ENCODE data around the gene MGMT. TPM values are rescaled to one million over a fixed set of nuclear protein-coding genes. Genes with fewer than 3 reads are reported as not detected.

MGMT gene
- total RNA-seq, 2 donors from 2014 or later, result 28.6 to 33.7 TPM

DNA sequence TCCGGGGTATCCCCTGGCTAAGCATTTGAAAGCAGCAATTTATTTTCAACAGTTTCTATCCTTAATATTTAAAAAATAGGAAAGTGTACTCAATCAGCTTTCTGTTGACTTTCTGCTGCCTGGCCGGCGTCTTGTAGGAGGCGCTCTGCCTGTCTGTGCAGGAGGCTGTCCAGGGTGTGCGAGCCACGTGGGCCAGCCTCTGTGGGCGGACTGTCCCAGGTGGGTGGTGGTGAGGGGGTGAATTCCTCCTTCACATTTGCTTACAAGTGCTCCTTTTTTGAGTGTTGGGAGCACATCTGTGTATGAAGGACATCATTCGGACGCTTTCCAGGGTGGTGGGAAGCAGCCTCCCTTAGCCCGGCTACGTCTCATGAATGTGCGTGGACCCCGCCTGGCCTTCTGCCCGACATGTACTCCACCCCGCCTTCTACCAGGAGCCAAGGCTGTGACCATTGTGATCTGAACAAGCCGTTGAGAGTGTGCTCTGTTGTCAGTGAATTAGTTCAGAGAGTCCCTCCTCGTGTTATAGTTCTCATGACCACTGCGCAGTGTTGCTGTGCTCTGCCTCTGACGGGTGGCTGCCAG lies 114.9 kb downstream of the MGMT start:
- Histone ChIP-seq H3K4me3 (ENCODE audit: low read length) (no peak overlapping the region), H3K9ac (ENCODE audit: extremely low read depth, low read length, poor library complexity, severe bottlenecking) (no peak overlapping the region), H3K4me1 (ENCODE audit: control insufficient read depth, insufficient read depth, low read length) (no peaks in the 10 kb centered on the region), H3K9me3 (ENCODE audit: control insufficient read depth, low read length) (peaks cover 14% of the 10 kb centered on the region), H3K27me3 (ENCODE audit: control insufficient read depth, insufficient read depth, low read length, poor library complexity, severe bottlenecking) (no peaks in the 10 kb centered on the region), H3K27ac (ENCODE audit: low read depth, low read length) (no peak overlapping the region), H3K36me3 (ENCODE audit: control insufficient read depth, insufficient read depth, low read length) (no peaks in the 10 kb centered on the region)
- peaks cover 18% of the 10 kb centered on the region for H3K36me3 Mint-ChIP-seq (ENCODE audit: low read depth)
- H3K9me3 Mint-ChIP-seq, result peaks cover 17% of the 10 kb centered on the region
- H3K4me3 Mint-ChIP-seq, result no peak overlapping the region
- DNase-seq, result no peak
- H3K27ac Mint-ChIP-seq, result no peak overlapping the region
- 83 to 96% methylated on average over 5 to 19 of the region's 19 CpGs for WGBS, 2 experiments (ENCODE audit: insufficient coverage in 1 of 2, insufficient read length in 1 of 2)
- no peaks in the 10 kb centered on the region for H3K4me1 Mint-ChIP-seq
- TF ChIP-seq, protein P1, sequence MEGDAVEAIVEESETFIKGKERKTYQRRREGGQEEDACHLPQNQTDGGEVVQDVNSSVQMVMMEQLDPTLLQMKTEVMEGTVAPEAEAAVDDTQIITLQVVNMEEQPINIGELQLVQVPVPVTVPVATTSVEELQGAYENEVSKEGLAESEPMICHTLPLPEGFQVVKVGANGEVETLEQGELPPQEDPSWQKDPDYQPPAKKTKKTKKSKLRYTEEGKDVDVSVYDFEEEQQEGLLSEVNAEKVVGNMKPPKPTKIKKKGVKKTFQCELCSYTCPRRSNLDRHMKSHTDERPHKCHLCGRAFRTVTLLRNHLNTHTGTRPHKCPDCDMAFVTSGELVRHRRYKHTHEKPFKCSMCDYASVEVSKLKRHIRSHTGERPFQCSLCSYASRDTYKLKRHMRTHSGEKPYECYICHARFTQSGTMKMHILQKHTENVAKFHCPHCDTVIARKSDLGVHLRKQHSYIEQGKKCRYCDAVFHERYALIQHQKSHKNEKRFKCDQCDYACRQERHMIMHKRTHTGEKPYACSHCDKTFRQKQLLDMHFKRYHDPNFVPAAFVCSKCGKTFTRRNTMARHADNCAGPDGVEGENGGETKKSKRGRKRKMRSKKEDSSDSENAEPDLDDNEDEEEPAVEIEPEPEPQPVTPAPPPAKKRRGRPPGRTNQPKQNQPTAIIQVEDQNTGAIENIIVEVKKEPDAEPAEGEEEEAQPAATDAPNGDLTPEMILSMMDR (conservative IDR thresholded peaks at IDR 0.05), result no peak
- H3K27me3 Mint-ChIP-seq (ENCODE audit: insufficient read depth), result no peaks in the 10 kb centered on the region

DNA sequence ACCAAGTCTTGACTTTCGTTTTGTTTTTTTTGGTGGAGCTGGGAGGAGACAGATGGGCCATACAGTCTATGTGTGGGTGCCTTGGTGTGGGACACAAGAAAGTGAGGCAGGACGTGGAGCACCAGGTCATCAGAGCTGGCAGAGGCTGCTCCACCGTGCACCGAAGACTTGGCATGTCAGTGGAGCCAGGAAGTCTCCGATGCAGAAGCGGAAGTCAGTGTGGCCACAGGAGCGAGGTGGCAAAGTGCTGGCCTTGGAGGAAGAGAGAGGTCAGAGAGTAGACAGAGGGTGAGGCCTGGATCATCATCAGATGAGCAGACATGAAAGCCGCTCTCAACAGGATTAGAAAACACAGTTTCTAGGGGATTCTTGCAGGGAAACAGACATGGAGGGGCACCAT lies 116.8 kb downstream of the MGMT start:
- H3K9me3 Mint-ChIP-seq, result peaks cover 34% of the 10 kb centered on the region
- H3K36me3 Mint-ChIP-seq (ENCODE audit: low read depth), result peaks cover 34% of the 10 kb centered on the region
- no peak overlapping the region for H3K9ac ChIP-seq (ENCODE audit: extremely low read depth, low read length, poor library complexity, severe bottlenecking)
- 92 to 97% methylated on average over 3 to 8 of the region's 8 CpGs for WGBS, 2 experiments (ENCODE audit: insufficient coverage in 1 of 2, insufficient read length in 1 of 2)
- H3K27ac ChIP-seq (ENCODE audit: low read depth, low read length), result no peak overlapping the region
- H3K27me3 Mint-ChIP-seq (ENCODE audit: insufficient read depth), result no peaks in the 10 kb centered on the region
- H3K4me1 ChIP-seq (ENCODE audit: control insufficient read depth, insufficient read depth, low read length), result no peaks in the 10 kb centered on the region
- no peak for DNase-seq
- H3K27ac Mint-ChIP-seq, result no peak overlapping the region
- H3K9me3 ChIP-seq (ENCODE audit: control insufficient read depth, low read length), result peaks cover 25% of the 10 kb centered on the region
- no peaks in the 10 kb centered on the region for H3K27me3 ChIP-seq (ENCODE audit: control insufficient read depth, insufficient read depth, low read length, poor library complexity, severe bottlenecking)
- TF ChIP-seq, protein P1 (conservative IDR thresholded peaks at IDR 0.05), result no peak
- no peaks in the 10 kb centered on the region for H3K4me1 Mint-ChIP-seq
- H3K4me3 ChIP-seq (ENCODE audit: low read length), result no peak overlapping the region
- no peak overlapping the region for H3K4me3 Mint-ChIP-seq
- no peaks in the 10 kb centered on the region for H3K36me3 ChIP-seq (ENCODE audit: control insufficient read depth, insufficient read depth, low read length)

DNA sequence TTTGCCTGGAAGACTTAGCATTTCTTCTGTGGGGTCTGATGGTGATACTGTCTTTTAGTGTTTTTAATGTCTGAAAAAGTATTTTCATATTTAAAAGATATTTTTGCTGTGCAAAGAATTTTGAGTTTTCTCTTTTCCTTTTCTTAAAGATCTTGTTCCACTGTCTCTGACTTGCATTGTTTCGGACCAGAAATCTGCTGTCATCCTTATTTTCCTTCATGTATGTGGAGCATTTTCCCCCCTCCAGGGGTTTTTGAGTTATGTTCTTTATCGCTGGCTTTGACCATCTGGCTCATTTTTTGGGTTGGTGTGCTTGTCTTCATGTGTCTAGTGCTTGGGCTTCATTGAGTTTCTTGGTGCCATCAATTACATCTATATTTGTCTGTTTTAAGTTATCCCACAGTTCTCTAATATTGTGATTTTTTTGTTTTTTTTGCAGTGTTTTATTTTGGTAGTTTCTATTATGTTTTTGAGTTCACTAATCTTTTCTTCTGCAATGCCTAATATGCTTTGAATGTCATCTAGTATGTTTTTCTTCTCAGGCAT lies 119.9 kb downstream of the MGMT start:
- Histone ChIP-seq H3K9me3 (ENCODE audit: control insufficient read depth, low read length) (peaks cover 25% of the 10 kb centered on the region), H3K4me3 (ENCODE audit: low read length) (no peak overlapping the region), H3K27ac (ENCODE audit: low read depth, low read length) (no peak overlapping the region), H3K9ac (ENCODE audit: extremely low read depth, low read length, poor library complexity, severe bottlenecking) (no peak overlapping the region), H3K27me3 (ENCODE audit: control insufficient read depth, insufficient read depth, low read length, poor library complexity, severe bottlenecking) (no peaks in the 10 kb centered on the region), H3K4me1 (ENCODE audit: control insufficient read depth, insufficient read depth, low read length) (no peaks in the 10 kb centered on the region), H3K36me3 (ENCODE audit: control insufficient read depth, insufficient read depth, low read length) (no peaks in the 10 kb centered on the region)
- Mint-ChIP-seq H3K4me1 (no peaks in the 10 kb centered on the region), H3K27ac (no peak overlapping the region), H3K27me3 (ENCODE audit: insufficient read depth) (no peaks in the 10 kb centered on the region), H3K9me3 (peaks cover 40% of the 10 kb centered on the region), H3K4me3 (no peak overlapping the region), H3K36me3 (ENCODE audit: low read depth) (peaks cover 43% of the 10 kb centered on the region)
- TF ChIP-seq, protein P1 (conservative IDR thresholded peaks at IDR 0.05), result no peak
- peak; percentile 6 for DNase-seq
- 83 to 90% methylated on average over 1 to 2 of the region's 2 CpGs for WGBS, 2 experiments (ENCODE audit: insufficient coverage in 1 of 2, insufficient read length in 1 of 2)

Data from endodermal cell (in vitro differentiated cells).